Neuronal stem cell (in vitro differentiated cells): ENCODE results near the gene SEZ6L2.
A peak's percentile ranks its signal among the peaks of the same experiment; 100 is the strongest.

ENCODE experiments used
- DNase-seq: peaks from one replicate; pipeline ENCODE4 v3.0.0-alpha.2; 2013; ENCODE audit warnings: low spot score
- H2AFZ ChIP-seq: one replicate; pipeline ENCODE4 v1.6.1; 2013; ENCODE audit warnings: mild to moderate bottlenecking, low read length, inconsistent platforms
- H2AK5ac ChIP-seq: 2 replicates; pipeline ENCODE4 v1.6.1; 2013; ENCODE audit warnings: low read depth, mild to moderate bottlenecking, inconsistent platforms, low read length, moderate library complexity, mixed read lengths
- H2BK120ac ChIP-seq: 2 replicates; pipeline ENCODE4 v1.6.1; 2013; ENCODE audit warnings: low read depth, mild to moderate bottlenecking, inconsistent platforms, low read length, moderate library complexity, mixed read lengths
- H2BK12ac ChIP-seq: one replicate; pipeline ENCODE4 v1.6.1; 2013; ENCODE audit warnings: low read length, inconsistent platforms
- H2BK15ac ChIP-seq: 2 replicates; pipeline ENCODE4 v1.6.1; 2013; ENCODE audit warnings: mild to moderate bottlenecking, low read length, inconsistent platforms, mixed read lengths
- H2BK5ac ChIP-seq: one replicate; pipeline ENCODE4 v1.6.1; 2013; ENCODE audit warnings: inconsistent platforms, mild to moderate bottlenecking, low read length, moderate library complexity
- H3K14ac ChIP-seq: one replicate; pipeline ENCODE4 v1.6.1; 2013; ENCODE audit warnings: low read length, inconsistent platforms
- H3K18ac ChIP-seq: 2 replicates; pipeline ENCODE4 v1.6.1; 2013; ENCODE audit warnings: low read length, inconsistent platforms
- H3K23ac ChIP-seq: 2 replicates; pipeline ENCODE4 v1.6.1; 2013; ENCODE audit warnings: low read depth, mild to moderate bottlenecking, mixed read lengths, low read length, inconsistent platforms; ENCODE audit not compliant: poor library complexity
- H3K27ac ChIP-seq: replicated peaks from 3 replicates; pipeline ENCODE4 v1.5.1; 2013; ENCODE audit warnings: low read length, inconsistent platforms
- H3K27me3 ChIP-seq, 3 experiments: 2 replicates each; pipeline ENCODE4 v1.6.1; 2013; ENCODE audit warnings: low read length in 3 of 3, mild to moderate bottlenecking in 2 of 3, inconsistent platforms in 1 of 3, low read depth in 1 of 3, mixed read lengths in 1 of 3, moderate library complexity in 1 of 3; ENCODE audit not compliant: control insufficient read depth in 3 of 3, insufficient read depth in 3 of 3
- H3K36me3 ChIP-seq, 2 donors: replicated peaks in 1 of 2; 2 replicates each; pipeline ENCODE4 v1.6.1; 2013; ENCODE audit warnings: low read length in 2 of 2; ENCODE audit not compliant: control insufficient read depth in 2 of 2, insufficient read depth in 2 of 2
- H3K4ac ChIP-seq: 2 replicates; pipeline ENCODE4 v1.6.1; 2013; ENCODE audit warnings: inconsistent platforms, mild to moderate bottlenecking, low read length, moderate library complexity
- H3K4me1 ChIP-seq, 2 donors: 1 replicate in 1 of 2; 2 replicates in 1 of 2; pipeline ENCODE4 v1.6.1; 2013; ENCODE audit warnings: low read length in 2 of 2, low read depth in 1 of 2; ENCODE audit not compliant: control insufficient read depth in 2 of 2, insufficient read depth in 1 of 2
- H3K4me2 ChIP-seq: one replicate; pipeline ENCODE4 v1.6.1; 2013; ENCODE audit warnings: mild to moderate bottlenecking, low read length, inconsistent platforms; ENCODE audit not compliant: insufficient read depth, poor library complexity, severe bottlenecking
- H3K4me3 ChIP-seq, 2 donors: 2 replicates each; pipeline ENCODE4 v1.5.1; 2013; ENCODE audit warnings: low read length in 2 of 2, mild to moderate bottlenecking in 2 of 2, inconsistent platforms in 1 of 2, moderate library complexity in 1 of 2
- H3K79me1 ChIP-seq: one replicate; pipeline ENCODE4 v1.6.1; 2013; ENCODE audit warnings: low read depth, mild to moderate bottlenecking, inconsistent platforms, low read length, moderate library complexity
- H3K9ac ChIP-seq: one replicate; pipeline ENCODE4 v1.6.1; 2013; ENCODE audit warnings: mild to moderate bottlenecking, low read depth, low read length, inconsistent platforms; ENCODE audit not compliant: poor library complexity
- H3K9me3 ChIP-seq, 2 donors: replicated peaks in 1 of 2; 2 replicates each; pipeline versions ENCODE3 to v1.6.1; 2013; ENCODE audit warnings: low read length in 2 of 2, mild to moderate bottlenecking in 2 of 2, inconsistent platforms in 1 of 2, low read depth in 1 of 2, mixed read lengths in 1 of 2, moderate library complexity in 1 of 2; ENCODE audit not compliant: control insufficient read depth in 2 of 2, insufficient read depth in 1 of 2
- H4K8ac ChIP-seq: one replicate; pipeline ENCODE4 v1.6.1; 2013; ENCODE audit warnings: low read depth, mild to moderate bottlenecking, inconsistent platforms, low read length, moderate library complexity
- H4K91ac ChIP-seq: one replicate; pipeline ENCODE4 v1.6.1; 2013; ENCODE audit warnings: low read length, low read depth, mild to moderate bottlenecking, inconsistent platforms; ENCODE audit not compliant: poor library complexity
- WGBS, 2 donors: extraction: QIAGEN DNeasy Blood & Tissue Kit; methylation state at CpG; one replicate each; pipeline ENCODE4 v1.1.7; 2013; ENCODE audit warnings: missing lambda C conversion rate in 2 of 2, mixed read lengths in 1 of 2; ENCODE audit not compliant: insufficient read length in 2 of 2, insufficient replicate concordance in 1 of 2; ENCODE audit errors: extremely low coverage in 2 of 2; 5-methylcytosine and 5-hydroxymethylcytosine counted together

The SEZ6L2 gene

DNA sequence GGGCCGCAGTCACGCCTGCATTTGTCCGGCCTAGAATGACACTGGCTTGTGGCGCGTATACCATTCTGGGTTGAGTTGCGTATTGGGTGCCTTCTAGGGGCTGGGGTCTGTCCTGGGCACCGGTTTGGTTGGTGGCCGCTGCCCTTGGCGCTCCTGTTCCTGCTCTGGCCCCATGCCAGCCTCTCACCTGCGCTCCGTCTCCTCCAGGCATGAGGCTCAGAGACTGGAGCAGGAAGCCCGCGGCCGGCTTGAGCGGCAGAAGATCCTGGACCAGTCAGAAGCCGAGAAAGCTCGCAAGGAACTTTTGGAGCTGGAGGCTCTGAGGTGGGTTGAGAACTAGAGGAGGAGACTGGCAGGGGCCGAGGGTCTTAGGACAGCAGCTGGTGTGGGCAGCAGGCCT is 53.7 kb downstream of the SEZ6L2 start:
- no peak overlapping the region for H2AK5ac ChIP-seq
- H4K91ac ChIP-seq, result no peak overlapping the region
- no CpG with 5 or more reads among the region's 18 CpGs for WGBS, 2 donors
- H3K4me2 ChIP-seq, result no peak overlapping the region
- H3K4me3 ChIP-seq, result no peak overlapping the region
- no peak for DNase-seq
- H3K14ac ChIP-seq, result no peak overlapping the region
- no peaks in the 10 kb centered on the region for H3K9me3 ChIP-seq
- no peak overlapping the region for H2BK120ac ChIP-seq
- no peak overlapping the region for H3K4ac ChIP-seq
- no peaks in the 10 kb centered on the region for H3K79me1 ChIP-seq
- H2BK15ac ChIP-seq, result no peak overlapping the region
- no peak overlapping the region for H3K27ac ChIP-seq
- H4K8ac ChIP-seq, result no peak overlapping the region
- H2BK5ac ChIP-seq, result no peak overlapping the region
- H3K36me3 ChIP-seq, result no peaks in the 10 kb centered on the region
- H2BK12ac ChIP-seq, result no peak overlapping the region
- H3K27me3 ChIP-seq, result no peaks in the 10 kb centered on the region
- H3K9ac ChIP-seq, result no peak overlapping the region
- no peak overlapping the region for H3K18ac ChIP-seq
- peak overlapping the region; percentile 25 for H3K23ac ChIP-seq
- no peak overlapping the region for H2AFZ ChIP-seq
- peaks cover 0 to 3% of the 10 kb centered on the region in 2 donors for H3K4me1 ChIP-seq

GRCh38 chr16:29844575-29845331 is 54.6 kb downstream of the SEZ6L2 start:
- Histone ChIP-seq H3K23ac (peak overlapping the region; percentile 67), H3K14ac (no peak overlapping the region), H2BK15ac (peak overlapping the region; percentile 4), H3K4ac (no peak overlapping the region), H3K36me3 (no peaks in the 10 kb centered on the region), H2AFZ (no peak overlapping the region), H3K9ac (peak overlapping the region; percentile 24), H2BK12ac (no peak overlapping the region), H2BK5ac (no peak overlapping the region), H3K4me1 (peaks cover 0 to 3% of the 10 kb centered on the region in 2 donors), H2AK5ac (no peak overlapping the region), H3K4me3 (no peak overlapping the region), H3K27ac (no peak overlapping the region), H3K9me3 (no peaks in the 10 kb centered on the region), H3K18ac (no peak overlapping the region), H2BK120ac (no peak overlapping the region), H4K91ac (no peak overlapping the region), H4K8ac (no peak overlapping the region), H3K27me3 (no peaks in the 10 kb centered on the region), H3K79me1 (no peaks in the 10 kb centered on the region), H3K4me2 (no peak overlapping the region)
- no CpG with 5 or more reads among the region's 28 CpGs for WGBS, 2 donors
- no peak for DNase-seq

DNA sequence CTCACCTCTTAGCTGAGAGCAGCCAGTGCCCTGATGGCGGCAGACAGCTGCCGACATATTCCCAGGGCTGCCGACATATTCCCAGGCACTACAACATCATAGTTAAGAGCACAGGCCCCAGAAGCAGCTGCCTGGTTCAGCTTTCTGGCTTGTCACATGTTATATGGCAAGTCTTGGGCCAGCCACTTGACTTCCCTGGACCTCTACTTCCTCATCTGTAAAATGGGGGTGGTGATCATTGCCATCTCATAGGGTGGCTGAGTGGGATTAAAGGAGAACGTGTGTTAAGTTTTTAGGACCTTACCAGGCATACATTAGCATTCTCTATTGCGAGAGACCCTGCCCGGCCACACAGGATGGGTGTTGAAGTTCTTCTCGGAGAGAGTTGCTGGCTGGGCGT is 55.4 kb downstream of the SEZ6L2 start:
- H3K18ac ChIP-seq, result no peak overlapping the region
- no peak overlapping the region for H3K4ac ChIP-seq
- H4K91ac ChIP-seq, result no peak overlapping the region
- no peak for DNase-seq
- H3K36me3 ChIP-seq, result no peaks in the 10 kb centered on the region
- no peak overlapping the region for H3K4me3 ChIP-seq
- no peak overlapping the region for H3K9ac ChIP-seq
- WGBS, 2 donors, result no CpG with 5 or more reads among the region's 8 CpGs
- no peak overlapping the region for H2BK5ac ChIP-seq
- no peak overlapping the region for H3K14ac ChIP-seq
- H4K8ac ChIP-seq, result no peak overlapping the region
- no peak overlapping the region for H3K23ac ChIP-seq
- no peak overlapping the region for H3K27ac ChIP-seq
- H3K4me1 ChIP-seq, result no peaks in the 10 kb centered on the region
- no peak overlapping the region for H2AK5ac ChIP-seq
- no peaks in the 10 kb centered on the region for H3K9me3 ChIP-seq
- no peaks in the 10 kb centered on the region for H3K27me3 ChIP-seq
- H3K79me1 ChIP-seq, result no peaks in the 10 kb centered on the region
- H2BK12ac ChIP-seq, result no peak overlapping the region
- no peak overlapping the region for H3K4me2 ChIP-seq
- no peak overlapping the region for H2BK120ac ChIP-seq
- no peak overlapping the region for H2AFZ ChIP-seq
- no peak overlapping the region for H2BK15ac ChIP-seq

DNA sequence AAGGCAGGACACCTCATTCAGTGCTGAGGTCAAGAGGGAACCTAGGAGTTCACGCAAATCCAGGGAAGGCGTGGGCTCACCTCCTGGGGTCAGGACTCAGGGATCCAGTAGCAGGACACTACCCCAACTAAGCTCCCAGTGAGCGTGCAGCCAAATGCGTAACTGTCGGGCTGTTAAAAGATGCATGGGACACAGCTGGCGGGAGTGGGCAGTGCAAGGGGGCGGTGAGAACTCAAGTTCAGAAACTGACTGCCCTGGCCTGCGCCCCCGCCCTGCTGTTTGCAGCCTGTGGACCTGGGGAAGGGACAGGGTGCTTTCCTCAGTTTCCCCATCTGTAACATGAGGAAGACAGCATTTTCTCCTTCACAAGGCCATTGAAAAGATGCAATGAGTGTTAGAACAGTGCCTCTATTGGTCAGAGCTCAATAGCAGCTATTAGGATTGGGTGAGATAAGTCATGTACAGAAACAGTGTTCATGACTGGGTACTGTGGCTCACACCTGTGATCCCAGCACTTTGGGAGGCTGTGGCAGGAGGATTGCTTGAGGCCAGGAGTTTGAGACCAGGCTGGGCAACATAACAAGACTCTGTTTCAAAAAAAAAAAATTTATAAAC is 56.5 kb downstream of the SEZ6L2 start:
- Histone ChIP-seq H2BK15ac (no peak overlapping the region), H3K9ac (no peak overlapping the region), H3K14ac (no peak overlapping the region), H2BK12ac (no peak overlapping the region), H3K4me3 (no peak overlapping the region), H3K79me1 (no peaks in the 10 kb centered on the region), H2BK5ac (no peak overlapping the region), H3K27ac (no peak overlapping the region), H3K4me2 (no peak overlapping the region), H2BK120ac (no peak overlapping the region), H3K36me3 (no peaks in the 10 kb centered on the region), H2AK5ac (no peak overlapping the region), H2AFZ (no peak overlapping the region), H3K4me1 (no peaks in the 10 kb centered on the region), H3K27me3 (no peaks in the 10 kb centered on the region), H4K91ac (no peak overlapping the region), H3K23ac (peak overlapping the region; percentile 74), H3K18ac (no peak overlapping the region), H4K8ac (peak overlapping the region; percentile 8), H3K9me3 (no peaks in the 10 kb centered on the region), H3K4ac (no peak overlapping the region)
- no CpG with 5 or more reads among the region's 9 CpGs for WGBS, 2 donors
- no peak for DNase-seq
